Adrenal gland (tissue), 5 donors: ENCODE data around the gene ITGA2B.

ENCODE experiments used
- POLR2A ChIP-seq, 2 donors: fragments of 450-650 bp; IDR thresholded peaks; one replicate each; pipeline ENCODE4 v1.6.1; 2017; ENCODE audit warnings: antibody characterized with exemption in 2 of 2, mild to moderate bottlenecking in 2 of 2, moderate library complexity in 1 of 2
- TF ChIP-seq, protein P1 (sequence below), 6 experiments: fragments of 450-650 bp in 4 of 6; fragments of 200-600 bp in 2 of 6; sonication (generic) in 1 of 6; IDR thresholded peaks; 1 replicate in 5 of 6; 2 replicates in 1 of 6; pipeline versions ENCODE4 v1.5.1 to v1.8.0; 2016 to 2021; ENCODE audit warnings: antibody characterized with exemption in 6 of 6, mild to moderate bottlenecking in 2 of 6, moderate library complexity in 1 of 6
- donor health status: DM: no; HTN: no; CAD: no.

DNA sequence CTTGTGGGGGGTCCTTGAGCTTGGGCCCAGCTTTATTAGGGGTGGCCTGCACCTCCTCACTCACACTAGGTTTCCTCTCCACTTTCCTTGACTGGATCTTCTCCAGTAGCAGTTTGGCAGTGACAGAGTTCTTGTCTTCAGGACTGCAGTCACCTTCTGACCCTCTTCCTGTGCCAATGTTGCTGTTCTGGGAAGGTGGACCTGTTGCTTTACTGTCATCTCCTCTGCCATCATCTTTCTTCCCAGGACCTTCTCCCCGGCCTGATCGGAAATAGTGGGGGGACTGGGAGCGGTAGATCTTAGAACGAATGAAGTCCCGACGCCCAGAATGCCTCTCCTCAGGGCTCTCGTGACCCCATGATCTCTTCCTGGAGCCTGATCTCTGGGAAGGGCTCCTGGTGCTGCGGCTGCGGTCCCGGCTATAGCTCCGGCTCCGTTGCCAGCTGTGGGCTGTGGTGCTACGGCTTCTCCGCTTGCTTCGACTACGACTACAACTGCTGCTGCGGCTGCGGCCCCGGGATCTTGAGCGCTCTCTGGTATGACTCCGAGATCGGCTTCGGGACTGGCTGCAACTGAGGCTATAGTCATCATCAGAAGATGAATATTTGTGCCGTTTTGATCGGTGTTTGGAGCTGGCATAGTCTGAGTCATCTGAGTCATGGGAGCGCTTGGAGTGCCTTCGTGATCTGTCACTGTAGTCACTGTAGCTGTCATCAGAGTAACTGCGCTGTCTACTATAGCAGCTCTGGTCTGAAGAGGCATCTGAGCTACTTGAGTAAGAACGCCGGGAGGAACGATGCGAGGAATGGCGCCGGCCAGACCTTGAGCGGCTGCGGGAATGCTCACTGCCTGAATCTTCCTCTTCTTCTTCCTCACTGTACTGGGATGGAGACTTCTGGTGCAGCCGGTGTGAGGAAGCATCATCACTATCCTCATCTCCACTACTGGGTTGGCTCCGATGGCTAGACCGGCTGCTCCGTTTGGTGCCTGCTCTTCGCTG lies 9.5 kb upstream of the ITGA2B start:
- TF ChIP-seq, protein P1, sequence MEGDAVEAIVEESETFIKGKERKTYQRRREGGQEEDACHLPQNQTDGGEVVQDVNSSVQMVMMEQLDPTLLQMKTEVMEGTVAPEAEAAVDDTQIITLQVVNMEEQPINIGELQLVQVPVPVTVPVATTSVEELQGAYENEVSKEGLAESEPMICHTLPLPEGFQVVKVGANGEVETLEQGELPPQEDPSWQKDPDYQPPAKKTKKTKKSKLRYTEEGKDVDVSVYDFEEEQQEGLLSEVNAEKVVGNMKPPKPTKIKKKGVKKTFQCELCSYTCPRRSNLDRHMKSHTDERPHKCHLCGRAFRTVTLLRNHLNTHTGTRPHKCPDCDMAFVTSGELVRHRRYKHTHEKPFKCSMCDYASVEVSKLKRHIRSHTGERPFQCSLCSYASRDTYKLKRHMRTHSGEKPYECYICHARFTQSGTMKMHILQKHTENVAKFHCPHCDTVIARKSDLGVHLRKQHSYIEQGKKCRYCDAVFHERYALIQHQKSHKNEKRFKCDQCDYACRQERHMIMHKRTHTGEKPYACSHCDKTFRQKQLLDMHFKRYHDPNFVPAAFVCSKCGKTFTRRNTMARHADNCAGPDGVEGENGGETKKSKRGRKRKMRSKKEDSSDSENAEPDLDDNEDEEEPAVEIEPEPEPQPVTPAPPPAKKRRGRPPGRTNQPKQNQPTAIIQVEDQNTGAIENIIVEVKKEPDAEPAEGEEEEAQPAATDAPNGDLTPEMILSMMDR (IDR thresholded peaks at IDR 0.05): no peak
- no peak for TF ChIP-seq POLR2A (IDR thresholded peaks at IDR 0.05)
